Hepatocyte (in vitro differentiated cells): ENCODE data around the gene SIGLEC14.

Experiments
- EZH2 ChIP-seq: fragments of 200-600 bp; sonication (generic); IDR thresholded peaks from 2 replicates; pipeline ENCODE4 v1.6.1; 2016; ENCODE audit warnings: antibody characterized with exemption, mild to moderate bottlenecking, borderline replicate concordance
- EZH2phosphoT487 ChIP-seq: fragments of 200-600 bp; sonication (generic); IDR thresholded peaks from one replicate; pipeline ENCODE4 v1.6.1; 2018; ENCODE audit warnings: antibody characterized with exemption, mild to moderate bottlenecking, low read depth, moderate library complexity; ENCODE audit not compliant: unreplicated experiment, severe bottlenecking
- TF ChIP-seq, protein P1 (sequence below): fragments of 200-600 bp; sonication (generic); IDR thresholded peaks from 2 replicates; pipeline ENCODE4 v1.5.1; 2016; ENCODE audit warnings: antibody characterized with exemption, mild to moderate bottlenecking; ENCODE audit not compliant: poor library complexity

GRCh38 chr19:51595190-51596175 lies 51.1 kb downstream of the SIGLEC14 start:
- TF ChIP-seq EZH2 (no peak), EZH2phosphoT487 (no peak)
- TF ChIP-seq, protein P1, sequence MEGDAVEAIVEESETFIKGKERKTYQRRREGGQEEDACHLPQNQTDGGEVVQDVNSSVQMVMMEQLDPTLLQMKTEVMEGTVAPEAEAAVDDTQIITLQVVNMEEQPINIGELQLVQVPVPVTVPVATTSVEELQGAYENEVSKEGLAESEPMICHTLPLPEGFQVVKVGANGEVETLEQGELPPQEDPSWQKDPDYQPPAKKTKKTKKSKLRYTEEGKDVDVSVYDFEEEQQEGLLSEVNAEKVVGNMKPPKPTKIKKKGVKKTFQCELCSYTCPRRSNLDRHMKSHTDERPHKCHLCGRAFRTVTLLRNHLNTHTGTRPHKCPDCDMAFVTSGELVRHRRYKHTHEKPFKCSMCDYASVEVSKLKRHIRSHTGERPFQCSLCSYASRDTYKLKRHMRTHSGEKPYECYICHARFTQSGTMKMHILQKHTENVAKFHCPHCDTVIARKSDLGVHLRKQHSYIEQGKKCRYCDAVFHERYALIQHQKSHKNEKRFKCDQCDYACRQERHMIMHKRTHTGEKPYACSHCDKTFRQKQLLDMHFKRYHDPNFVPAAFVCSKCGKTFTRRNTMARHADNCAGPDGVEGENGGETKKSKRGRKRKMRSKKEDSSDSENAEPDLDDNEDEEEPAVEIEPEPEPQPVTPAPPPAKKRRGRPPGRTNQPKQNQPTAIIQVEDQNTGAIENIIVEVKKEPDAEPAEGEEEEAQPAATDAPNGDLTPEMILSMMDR: no peak
